GM12878 (cell line): Measurements from ENCODE around the gene C19orf67. TPM values are rescaled to one million over a fixed set of nuclear protein-coding genes. Genes with fewer than 3 reads are reported as not detected.

Source experiments
- ATAC-seq: fragments of 200-7000 bp; cut with Tn5 transposase; 3 replicates; pipeline ENCODE4 v1.9.1; 2020; ENCODE audit warnings: mild to moderate bottlenecking, moderate library complexity
- BruUV-seq: library from RNA; stranded (reverse); fragments of 400-500 nt; replicated peaks from 2 replicates; lab custom pipeline; 2021; lab: Mats Ljungman, UMichigan
- CTCF ChIA-PET: fragments of 300-600 bp; sonication (Branson Sonifier 250); formaldehyde crosslinking; extraction: SDS; loops from one replicate; lab custom pipeline; 2021; ENCODE audit warnings: inconsistent platforms; lab: Yijun Ruan, JAX
- POLR2A ChIA-PET: fragments of 350-600 bp; formaldehyde crosslinking; extraction: SDS; loops from one replicate; lab custom pipeline; 2021; ENCODE audit warnings: inconsistent platforms; lab: Charles Lee
- RAD21 ChIA-PET: fragments of 300-600 bp; sonication (Branson Sonifier 250); formaldehyde crosslinking; loops from one replicate; lab custom pipeline; 2023; ENCODE audit warnings: antibody characterized with exemption; ENCODE audit not compliant: unreplicated experiment; lab: Charles Lee
- SMC1A ChIA-PET: fragments of 300-600 bp; sonication (Branson Sonifier 250); formaldehyde crosslinking; loops from one replicate; lab custom pipeline; 2023; ENCODE audit not compliant: unreplicated experiment, uncharacterized antibody; lab: Charles Lee
- DNase-seq: peaks from one replicate; pipeline ENCODE4 v3.0.0-alpha.2; 2011; ENCODE audit warnings: low read depth, low spot score
- FAIRE-seq: peaks from 3 replicates; lab custom pipeline; 2011; peaks lifted over from hg19 to GRCh38; lab: Jason Lieb, UNC
- H2AFZ ChIP-seq: 2 replicates; pipeline ENCODE4 v1.6.0; 2011; ENCODE audit warnings: low read depth, low read length, control low read depth; ENCODE audit not compliant: control insufficient read depth
- H3K27ac ChIP-seq: 2 replicates; pipeline ENCODE4 v1.5.1; 2011; ENCODE audit warnings: control low read depth; ENCODE audit not compliant: control insufficient read depth, insufficient read depth
- H3K27me3 ChIP-seq, 2 experiments: replicated peaks in 1 of 2; 2 replicates each; pipeline versions ENCODE4 v1.6.0 to v1.6.1; 2011; ENCODE audit warnings: low read length in 1 of 2; ENCODE audit not compliant: control insufficient read depth in 2 of 2, insufficient read depth in 2 of 2
- H3K36me3 ChIP-seq, 2 experiments: 2 replicates each; pipeline ENCODE4 v1.5.1; 2011; ENCODE audit warnings: low read length in 1 of 2; ENCODE audit not compliant: control insufficient read depth in 2 of 2, insufficient read depth in 2 of 2
- H3K4me1 ChIP-seq: 2 replicates; pipeline ENCODE4 v1.6.1; 2011; ENCODE audit warnings: mild to moderate bottlenecking, low read length, moderate library complexity, mixed read lengths; ENCODE audit not compliant: control insufficient read depth, insufficient read depth
- H3K4me2 ChIP-seq: 2 replicates; pipeline ENCODE4 v1.6.0; 2011; ENCODE audit warnings: control low read depth; ENCODE audit not compliant: control insufficient read depth, insufficient read depth
- H3K4me3 ChIP-seq: fragments of 200-600 bp; sonication (generic); 2 replicates; pipeline ENCODE4 v1.5.1; 2016
- H3K79me2 ChIP-seq: 2 replicates; pipeline ENCODE4 v1.6.0; 2011; ENCODE audit warnings: low read length; ENCODE audit not compliant: control insufficient read depth, insufficient read depth
- H3K9ac ChIP-seq: 2 replicates; pipeline ENCODE4 v1.8.0; 2011; ENCODE audit warnings: low read length, control low read depth, mixed read lengths; ENCODE audit not compliant: control insufficient read depth, insufficient read depth
- H3K9me3 ChIP-seq: replicated peaks from 3 replicates; pipeline ENCODE4 v1.5.1; 2011; ENCODE audit warnings: mild to moderate bottlenecking, low read length; ENCODE audit not compliant: control insufficient read depth, insufficient read depth
- H4K20me1 ChIP-seq: 2 replicates; pipeline ENCODE4 v1.6.0; 2011; ENCODE audit not compliant: control insufficient read depth, insufficient read depth
- CBX5 ChIP-seq: sonication (generic); IDR thresholded peaks from 2 replicates; pipeline ENCODE4 v1.6.1; 2016; ENCODE audit warnings: low read depth, moderate library complexity, mild to moderate bottlenecking, inconsistent platforms
- CHD1 ChIP-seq: IDR thresholded peaks from 2 replicates; pipeline ENCODE4 v1.6.1; 2012; ENCODE audit warnings: low read depth, low read length, improper control_type of control experiment
- CHD4 ChIP-seq: fragments of 200-600 bp; sonication (generic); IDR thresholded peaks from 2 replicates; pipeline ENCODE4 v1.6.1; 2016; ENCODE audit warnings: mild to moderate bottlenecking
- CTCF ChIP-seq, 3 experiments: IDR thresholded peaks in 2 of 3; conservative IDR thresholded peaks in 1 of 3; 2 replicates each; pipeline ENCODE4 v1.5.1; 2011; ENCODE audit warnings: low read depth in 3 of 3, low read length in 3 of 3, mild to moderate bottlenecking in 3 of 3, control low read depth in 2 of 3, moderate library complexity in 2 of 3, inconsistent platforms in 1 of 3, mixed read lengths in 1 of 3; ENCODE audit not compliant: control insufficient read depth in 2 of 3, insufficient read depth in 1 of 3; ENCODE audit errors: extremely low read depth in 1 of 3
- DPF2 ChIP-seq: fragments of 450-650 bp; IDR thresholded peaks from 2 replicates; pipeline ENCODE4 v1.6.1; 2017; ENCODE audit warnings: mild to moderate bottlenecking
- E2F8 ChIP-seq: fragments of 450-650 bp; IDR thresholded peaks from 2 replicates; pipeline ENCODE4 v1.6.1; 2018; ENCODE audit warnings: mild to moderate bottlenecking, low read depth, moderate library complexity; ENCODE audit not compliant: partially characterized antibody
- GATAD2B ChIP-seq: fragments of 450-650 bp; conservative IDR thresholded peaks from 2 replicates; pipeline ENCODE4 v1.6.1; 2017; ENCODE audit warnings: low read depth, mild to moderate bottlenecking, moderate library complexity
- HCFC1 ChIP-seq: fragments of 150-350 bp; IDR thresholded peaks from 2 replicates; pipeline ENCODE4 v1.6.1; 2014; ENCODE audit warnings: low read length
- NBN ChIP-seq: fragments of 450-650 bp; IDR thresholded peaks from 2 replicates; pipeline ENCODE4 v1.6.1; 2016
- NFIC ChIP-seq: IDR thresholded peaks from 2 replicates; pipeline ENCODE4 v1.6.1; 2012; ENCODE audit warnings: low read depth, mild to moderate bottlenecking, inconsistent platforms, low read length, moderate library complexity
- NFYA ChIP-seq: IDR thresholded peaks from 2 replicates; pipeline ENCODE4 v1.6.1; 2011; ENCODE audit warnings: low read depth, mild to moderate bottlenecking, low read length, improper control_type of control experiment, borderline replicate concordance
- NR2C2 ChIP-seq: IDR thresholded peaks from 2 replicates; pipeline ENCODE4 v1.6.1; 2011; ENCODE audit warnings: borderline replicate concordance, low read depth; ENCODE audit not compliant: control insufficient read depth, insufficient read length
- PML ChIP-seq: IDR thresholded peaks from 2 replicates; pipeline ENCODE4 v1.6.1; 2012; ENCODE audit warnings: low read length, inconsistent platforms
- RUNX3 ChIP-seq: IDR thresholded peaks from 2 replicates; pipeline ENCODE4 v1.6.1; 2012; ENCODE audit warnings: low read length, inconsistent platforms
- SMC3 ChIP-seq: IDR thresholded peaks from 2 replicates; pipeline ENCODE4 v1.6.1; 2011; ENCODE audit warnings: low read length, improper control_type of control experiment, borderline replicate concordance
- SUPT20H ChIP-seq: IDR thresholded peaks from 2 replicates; pipeline ENCODE4 v1.6.1; 2011; ENCODE audit warnings: low read depth, mild to moderate bottlenecking, low read length, moderate library complexity, borderline replicate concordance; ENCODE audit not compliant: control insufficient read depth
- TARDBP ChIP-seq: IDR thresholded peaks from 2 replicates; pipeline ENCODE4 v1.6.1; 2016; ENCODE audit warnings: borderline replicate concordance
- WGBS: methylation state at CpG from one replicate; pipeline ENCODE4 v1.1.6; 2016; ENCODE audit warnings: low lambda C conversion rate; ENCODE audit not compliant: insufficient replicate concordance, insufficient coverage; ENCODE audit errors: missing lambda C conversion rate; 5-methylcytosine and 5-hydroxymethylcytosine counted together
- in situ Hi-C: fragments of 300-500 bp; cut with MboI; formaldehyde crosslinking; loops from 9 replicates; pipeline ENCODE4 v1.14.3; 2018; ENCODE audit warnings: mixed read lengths
- intact Hi-C: fragments of 100-400 bp; cut with micrococcal nuclease; formaldehyde crosslinking; loops from one replicate; pipeline ENCODE4 v1.14.2; 2022; ENCODE audit not compliant: unreplicated experiment
- polyA plus RNA-seq, 11 experiments: library from polyadenylated mRNA; depleted of rRNA in 4 of 11; unstranded in 6 of 11; stranded (reverse) in 5 of 11; fragments of >200 nt; fragmentation: Nextera tagmentation in 4 of 11; fragmentation: Illumina TruSeq in 1 of 11; extraction: Ambion mirVana in 4 of 11; extraction: Trizol in 1 of 11; gene quantifications; 1 replicate in 1 of 11; 2 replicates in 10 of 11; pipeline versions ENCODE4 v1.2.1 to v1.2.3, GENCODE V29; 2011 to 2016; ENCODE audit warnings: inconsistent platforms in 2 of 11, missing spikeins in 2 of 11, low read depth in 1 of 11
- total RNA-seq, 4 experiments: library from RNA; depleted of rRNA in 3 of 4; stranded (reverse); fragments of >200 nt in 3 of 4; fragmentation: Illumina TruSeq in 1 of 4; extraction: Trizol in 1 of 4; gene quantifications; 2 replicates each; pipeline versions ENCODE4 v1.2.1 to v1.2.3, GENCODE V29; 2013 to 2021

Gene C19orf67
- total and polyA plus RNA-seq, 10 of the 15 experiments (the other 5 are each of a cell fraction or from before 2014, with no cell fraction given) = 0.14 TPM; not detected in 9

DNA sequence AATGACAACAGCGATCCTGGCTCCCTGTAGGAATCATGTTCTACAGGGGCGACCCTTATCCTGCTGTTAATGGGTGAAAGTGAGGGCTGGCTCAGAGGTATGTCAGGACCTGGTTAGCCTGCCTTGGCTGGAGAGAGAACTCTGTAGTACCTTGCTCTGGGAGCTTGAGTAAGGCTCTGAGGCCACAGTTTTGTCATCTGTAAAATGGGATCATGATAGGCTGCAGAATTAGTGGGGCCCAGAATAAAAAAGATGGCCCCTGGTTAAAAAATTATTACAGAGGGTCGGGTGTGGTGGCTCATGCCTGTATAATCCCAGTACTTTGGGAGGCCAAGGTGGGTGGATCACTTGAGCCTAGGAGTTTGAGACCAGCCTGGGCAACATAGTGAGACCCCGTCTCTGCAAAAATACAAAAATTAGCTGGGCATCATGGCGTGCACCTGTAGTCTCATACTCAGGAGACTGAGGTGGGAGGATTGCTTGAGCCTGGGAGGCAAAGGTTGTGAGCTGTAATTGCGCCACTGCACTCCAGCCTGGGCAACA, 15.5 kb upstream of the C19orf67 start:
- no peak for DNase-seq
- CTCF ChIA-PET = interaction anchor here (1.5 kb wide), 1 partner anchor 35 kb away, joined by 4 read pairs; the partner anchor contains the start of gene ASF1B
- SMC1A ChIA-PET = no interaction called here

More for the DNA sequence above, 15.5 kb upstream of the C19orf67 start:
- H3K9ac ChIP-seq = no peak overlapping the region
- H3K9me3 ChIP-seq = no peaks in the 10 kb centered on the region
- TF ChIP-seq PML (no peak), CTCF (IDR thresholded peaks at IDR 0.05 in 2 of 3, conservative IDR thresholded peaks at IDR 0.05 in 1 of 3; ENCODE audit: control insufficient read depth in 2 of 3, extremely low read depth in 1 of 3, insufficient read depth in 1 of 3, low read depth in 3 of 3, low read length in 3 of 3) (no peak), DPF2 (no peak), GATAD2B (no peak), HCFC1 (no peak), SUPT20H (no peak), TARDBP (no peak), NFIC (no peak), CBX5 (no peak), NR2C2 (no peak), SMC3 (no peak), NFYA (no peak), CHD4 (no peak), CHD1 (no peak), RUNX3 (no peak), NBN (no peak), E2F8 (no peak)
- TF ChIP-seq, all 136 proteins: peak for 0
- POLR2A ChIA-PET = no interaction called here
- Histone ChIP-seq H3K79me2 (no peaks in the 10 kb centered on the region), H4K20me1 (no peaks in the 10 kb centered on the region), H3K27me3 (no peaks in the 10 kb centered on the region), H3K4me2 (no peak overlapping the region), H3K4me1 (no peaks in the 10 kb centered on the region), H2AFZ (no peak overlapping the region), H3K27ac (no peak overlapping the region), H3K36me3 (peaks cover 6 to 17% of the 10 kb centered on the region in 2 experiments), H3K4me3 (no peak overlapping the region)
- FAIRE-seq (no peak), ATAC-seq (no peak)
- in situ Hi-C loops = no loop called here
- BruUV-seq = no TSS peak
- RAD21 ChIA-PET = no interaction called here
- intact Hi-C loops = no loop called here
- WGBS = 91% methylated on average over 6 of the region's 6 CpGs
